ENCODE measurements around the gene MMP15.
"Not testable (repeated sequence)": the region's sequence is repeated elsewhere in the genome, so short reads cannot be mapped to it uniquely, and the experiment has no call there.

MMP15 gene

DNA sequence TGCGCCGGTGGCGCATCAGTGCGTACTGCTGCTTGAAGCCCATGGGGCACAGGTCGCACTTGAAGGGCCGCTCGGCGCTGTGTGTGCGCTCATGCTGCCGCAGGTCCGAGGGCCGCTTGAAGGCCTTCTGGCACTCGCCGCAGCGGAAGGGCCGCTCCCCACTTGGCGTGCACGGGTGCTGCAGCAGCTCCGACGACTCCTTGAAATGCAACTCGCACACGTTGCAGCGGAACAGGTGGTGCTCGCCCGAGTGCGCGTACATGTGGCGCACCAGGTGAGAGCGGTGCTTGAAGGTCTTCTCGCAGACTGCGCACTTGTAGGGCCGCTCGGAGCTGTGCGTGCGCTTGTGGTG lies 28.4 kb upstream of the MMP15 start:
- DNase-seq, result no peak

DNA sequence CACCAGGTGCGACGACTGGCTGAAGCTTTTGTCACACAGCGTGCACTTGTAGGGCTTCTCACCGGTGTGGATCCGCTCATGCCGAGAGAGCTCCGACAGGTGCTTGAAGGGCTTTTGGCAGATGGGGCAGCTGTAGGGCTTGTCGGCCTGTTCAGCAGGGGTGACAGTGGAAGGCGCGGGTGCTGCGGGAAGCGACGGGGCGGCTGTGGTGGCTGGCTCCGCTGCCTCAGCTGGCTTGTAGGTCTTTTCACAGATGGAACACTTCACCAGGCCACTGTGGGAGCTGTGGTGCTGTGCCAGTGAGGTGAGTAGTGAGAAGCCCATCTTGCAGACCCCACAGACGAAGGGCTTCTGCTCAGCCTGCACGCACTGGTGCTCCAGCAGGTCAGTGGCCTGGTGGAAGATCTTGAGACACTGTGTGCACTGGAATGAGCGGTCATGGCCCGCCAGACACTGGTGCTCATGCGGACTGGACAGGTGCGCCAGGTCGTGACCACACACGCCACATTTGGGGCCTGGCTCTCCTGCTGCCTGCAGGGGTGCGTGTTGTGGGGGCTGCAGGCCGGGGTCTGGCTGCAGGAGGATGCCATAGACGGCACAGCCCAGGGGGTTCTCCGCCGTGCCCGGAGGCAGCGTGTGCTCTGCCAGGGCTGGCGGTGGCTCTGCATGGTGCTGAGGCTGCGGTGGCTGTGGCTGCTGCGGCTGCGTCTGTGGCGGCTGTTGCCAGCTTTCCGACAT lies 27.9 kb upstream of the MMP15 start:
- no peak for DNase-seq

DNA sequence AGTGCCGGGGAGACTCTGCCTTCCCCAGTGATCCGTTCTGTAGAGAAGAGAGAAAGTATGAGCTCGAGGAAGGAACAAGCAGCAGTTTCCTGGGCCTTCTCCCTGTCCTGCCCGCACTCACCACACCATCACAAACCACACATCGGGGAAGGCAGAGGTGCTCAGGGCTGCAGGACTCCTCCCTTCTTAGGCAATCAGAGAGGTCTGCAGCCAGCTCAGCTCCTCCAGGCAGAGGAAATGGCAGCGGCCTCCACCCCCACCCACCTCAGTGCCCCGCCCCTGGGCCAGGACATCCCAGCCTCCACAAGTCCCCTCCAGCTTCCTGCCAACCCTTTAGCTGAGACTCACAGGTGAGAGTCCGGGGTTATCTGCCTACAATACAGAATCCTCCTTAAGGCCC lies 27.1 kb upstream of the MMP15 start:
- DNase-seq, result peak; percentile 86

DNA sequence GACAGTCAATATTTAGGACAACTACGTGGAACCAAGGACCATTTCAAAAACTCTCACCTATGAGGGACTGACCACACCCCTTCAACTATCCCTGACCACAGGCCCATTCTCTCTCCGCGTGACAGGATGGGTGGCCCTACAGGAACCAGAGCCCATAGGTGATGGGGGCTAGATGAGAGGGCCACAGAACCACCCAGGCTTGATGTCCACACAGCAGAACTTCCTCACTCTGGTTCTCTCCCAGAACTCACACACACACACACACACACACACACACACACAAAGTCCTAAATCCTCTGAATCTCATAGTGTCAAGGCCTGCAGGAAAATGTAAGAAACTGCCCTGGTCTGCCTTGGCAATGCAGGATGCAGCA lies 26.6 kb upstream of the MMP15 start:
- no peak for DNase-seq

DNA sequence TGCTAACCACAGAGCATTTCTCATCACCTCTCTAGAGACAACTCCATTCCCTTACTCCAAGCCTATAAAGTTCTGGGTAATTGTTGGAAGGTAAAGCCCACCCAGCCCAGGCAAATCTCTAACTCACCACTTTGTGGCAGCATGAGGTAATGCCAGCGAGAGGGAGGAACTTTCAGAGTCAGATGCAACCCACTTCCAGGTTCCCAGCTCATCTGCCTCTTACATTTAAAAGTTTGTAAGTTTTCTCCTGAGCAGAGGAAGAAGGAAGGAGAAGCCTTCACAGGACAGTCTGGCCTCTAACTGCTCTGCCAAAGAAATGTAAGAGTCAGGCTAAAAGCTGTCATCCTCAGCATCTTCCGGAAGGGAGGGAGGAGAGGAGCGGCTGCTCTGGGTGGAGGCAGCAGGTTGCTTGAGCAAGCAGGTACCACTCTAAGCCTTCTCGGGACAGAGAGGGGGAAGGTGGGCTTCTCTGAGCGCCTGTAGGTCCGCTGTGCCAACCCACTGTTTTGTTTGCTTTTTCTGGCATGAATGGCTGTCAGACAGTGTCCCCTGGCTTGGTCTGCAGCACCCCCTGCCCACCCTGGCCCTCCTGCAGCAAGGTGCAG lies 26.1 kb upstream of the MMP15 start:
- DNase-seq, result peak; percentile 50

DNA sequence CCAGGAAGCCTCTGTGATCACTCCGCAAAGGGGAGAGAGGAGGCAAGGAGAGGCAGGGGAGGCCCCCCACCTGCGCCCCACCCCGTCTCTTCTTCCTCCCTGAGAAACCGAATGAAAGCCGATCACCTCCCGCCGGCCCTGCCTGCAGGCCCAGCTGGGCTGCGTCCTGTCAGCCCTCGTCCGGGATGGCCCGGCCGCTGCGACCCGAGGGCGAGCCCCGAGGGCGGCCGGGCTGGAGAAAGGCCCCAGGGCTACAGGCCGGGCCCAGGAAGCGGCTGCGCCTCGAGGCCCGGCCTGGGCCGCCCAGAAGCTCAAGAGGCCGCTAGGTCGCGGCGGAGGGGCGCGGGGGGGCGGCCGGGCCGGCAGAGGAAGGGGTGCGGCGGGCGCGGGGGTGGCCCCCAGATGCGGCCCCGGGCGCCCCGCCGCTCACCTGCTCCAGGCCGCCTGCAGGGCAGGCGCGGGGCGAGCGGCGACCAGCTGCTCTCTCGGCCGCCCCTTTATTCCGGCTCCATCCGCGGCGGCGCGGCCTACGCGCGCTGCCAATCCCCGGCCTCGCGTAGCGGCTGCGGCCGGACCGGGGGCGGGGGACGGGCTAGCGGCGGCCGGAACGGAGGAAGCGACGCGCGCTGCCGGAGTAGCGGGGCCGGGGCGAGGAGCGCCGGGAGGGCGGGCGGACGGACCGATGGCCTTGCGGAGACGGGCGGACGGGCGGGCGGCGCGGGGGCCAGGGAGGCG lies 25.4 kb upstream of the MMP15 start, which contains the start of gene ZNF319:
TSS of gene ZNF319 (minus strand) at position 702 of the 735 bp plus-strand sequence. CDS start 2,407 bp downstream, outside the sequence.
- DNase-seq, result peak; percentile 32

DNA sequence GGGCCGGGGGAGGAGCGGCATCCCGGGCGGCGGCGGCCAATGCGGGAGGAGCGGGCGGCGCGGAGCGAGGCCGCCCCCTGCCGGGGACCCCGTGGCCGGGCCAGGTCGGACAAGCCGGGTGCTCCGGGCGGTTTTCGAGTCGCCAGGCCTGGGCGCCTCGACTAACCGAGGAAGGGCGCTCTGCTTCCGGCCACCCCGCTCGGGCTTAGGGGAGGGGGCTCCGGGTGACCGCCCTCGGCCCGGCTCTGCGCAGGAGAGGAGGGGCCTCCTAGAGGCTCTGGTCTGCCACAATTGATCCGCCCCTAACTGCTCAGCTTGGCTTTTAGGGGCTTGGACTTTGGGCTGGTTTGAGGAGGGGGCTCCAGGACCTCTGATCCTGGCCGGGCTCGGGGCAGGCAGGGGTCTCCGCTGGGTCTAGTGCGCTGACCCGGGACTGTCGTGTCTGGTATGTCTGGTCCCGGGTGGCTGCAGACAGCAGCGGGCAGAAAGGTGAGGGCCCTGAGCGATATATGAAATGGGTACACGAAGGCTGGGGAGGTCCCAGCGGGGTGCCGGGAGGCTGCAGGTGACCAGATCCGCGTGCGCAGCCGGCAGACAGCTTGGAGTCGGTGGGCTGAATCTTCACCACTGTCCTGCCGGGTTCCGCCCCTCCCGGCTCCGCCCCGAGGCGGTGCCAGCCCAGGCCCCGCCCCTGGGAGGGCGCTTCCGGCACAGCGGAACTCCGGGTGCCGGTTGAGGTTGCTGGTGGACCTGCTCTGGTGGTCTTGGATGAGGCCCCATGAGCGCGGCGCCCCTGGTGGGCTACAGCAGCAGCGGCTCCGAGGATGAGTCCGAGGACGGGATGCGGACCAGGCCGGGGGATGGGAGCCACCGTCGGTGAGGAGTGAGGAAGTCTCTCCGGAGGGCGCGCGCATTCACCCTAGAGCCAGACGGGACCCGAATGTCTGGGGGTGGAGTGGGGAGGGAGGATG lies 24.6 kb upstream of the MMP15 start, which contains the start of gene USB1:
TSS of gene USB1 (plus strand) at position 702 of the 971 bp plus-strand sequence. CDS start at position 779, 77 bp downstream.
- peak; percentile 92 for DNase-seq

DNA sequence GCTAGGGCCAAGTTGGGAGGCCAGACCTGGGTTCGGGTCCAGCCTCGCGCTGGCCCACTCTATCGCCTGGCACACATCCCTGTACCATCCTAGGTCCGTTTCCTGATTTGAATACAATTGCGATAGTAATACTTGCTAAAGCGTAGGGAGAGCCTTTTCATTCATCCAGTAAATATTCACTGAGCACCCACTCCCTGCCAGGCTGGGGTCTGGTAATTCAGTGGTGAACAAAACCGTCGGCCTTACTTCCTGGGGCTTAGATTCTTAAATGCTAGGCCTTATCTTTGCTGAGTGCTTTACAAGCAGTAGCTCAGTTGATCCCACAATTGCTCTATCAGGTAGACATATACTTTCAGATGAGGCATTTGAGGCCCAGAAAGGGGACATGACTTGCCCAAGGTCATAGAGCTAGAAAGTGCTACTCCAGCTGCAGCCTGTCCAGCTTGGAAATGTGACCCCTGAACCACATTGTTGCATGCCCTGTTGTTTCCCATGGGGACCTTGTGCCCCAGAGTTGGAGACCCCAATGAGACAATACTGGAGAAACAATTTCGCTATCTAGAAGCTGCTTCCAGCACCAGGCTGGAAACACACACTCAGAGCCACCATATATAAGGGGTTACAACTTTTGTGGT lies 23.7 kb upstream of the MMP15 start:
- DNase-seq, result no peak

DNA sequence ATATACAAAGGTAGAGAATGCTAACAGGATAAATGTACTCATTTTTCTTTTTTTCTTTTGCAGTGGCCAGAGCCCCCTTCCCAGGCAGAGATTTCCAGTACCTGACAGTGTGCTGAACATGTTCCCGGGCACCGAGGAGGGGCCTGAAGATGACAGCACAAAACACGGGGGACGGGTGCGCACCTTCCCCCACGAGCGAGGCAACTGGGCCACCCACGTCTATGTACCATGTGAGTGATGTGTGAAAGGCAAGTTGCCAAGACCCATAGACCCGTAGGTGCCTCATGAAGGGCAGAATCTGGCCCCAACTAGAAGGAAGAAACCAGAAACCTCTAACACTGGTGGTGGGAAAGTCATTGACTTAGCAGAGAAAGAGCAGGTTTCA lies 23.1 kb upstream of the MMP15 start:
- DNase-seq, result no peak

DNA sequence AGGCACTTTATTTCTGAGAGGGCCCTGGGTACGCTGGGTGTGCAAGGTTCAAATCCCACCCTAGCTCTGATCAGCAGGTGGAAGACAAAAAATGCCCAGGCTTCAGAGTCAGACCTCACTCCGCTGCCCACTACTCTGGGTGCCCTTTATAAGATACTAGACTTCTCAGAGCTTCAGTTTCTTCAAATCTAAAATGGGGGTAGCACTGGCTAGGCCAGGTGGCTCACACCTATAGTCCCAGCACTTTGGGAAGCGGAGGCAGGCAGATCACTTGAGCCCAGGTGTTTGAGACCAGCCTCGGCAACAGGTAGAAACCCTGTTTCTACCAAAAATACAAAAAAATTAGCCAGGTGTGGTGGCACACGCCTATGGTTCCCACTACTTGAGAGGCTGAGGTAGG lies 22.6 kb upstream of the MMP15 start:
- DNase-seq, result no peak

DNA sequence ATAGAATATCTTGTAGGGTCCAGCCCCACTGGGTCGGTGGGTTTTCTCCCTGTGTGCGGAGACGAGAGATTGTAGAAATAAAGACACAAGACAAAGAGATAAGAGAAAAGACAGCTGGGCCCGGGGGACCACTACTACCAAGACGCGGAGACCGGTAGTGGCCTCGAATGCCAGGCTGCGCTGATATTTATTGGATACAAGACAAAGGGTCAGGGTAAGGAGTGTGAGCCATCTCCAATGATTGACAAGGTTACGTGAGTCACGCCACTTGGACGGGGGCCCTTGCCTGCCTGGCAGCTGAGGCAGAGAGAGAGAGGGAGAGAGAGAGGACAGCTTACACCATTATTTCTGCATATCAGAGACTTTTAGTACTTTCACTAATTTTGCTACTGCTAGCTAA lies 20.8 kb upstream of the MMP15 start:
- DNase-seq, result not testable (repeated sequence)

DNA sequence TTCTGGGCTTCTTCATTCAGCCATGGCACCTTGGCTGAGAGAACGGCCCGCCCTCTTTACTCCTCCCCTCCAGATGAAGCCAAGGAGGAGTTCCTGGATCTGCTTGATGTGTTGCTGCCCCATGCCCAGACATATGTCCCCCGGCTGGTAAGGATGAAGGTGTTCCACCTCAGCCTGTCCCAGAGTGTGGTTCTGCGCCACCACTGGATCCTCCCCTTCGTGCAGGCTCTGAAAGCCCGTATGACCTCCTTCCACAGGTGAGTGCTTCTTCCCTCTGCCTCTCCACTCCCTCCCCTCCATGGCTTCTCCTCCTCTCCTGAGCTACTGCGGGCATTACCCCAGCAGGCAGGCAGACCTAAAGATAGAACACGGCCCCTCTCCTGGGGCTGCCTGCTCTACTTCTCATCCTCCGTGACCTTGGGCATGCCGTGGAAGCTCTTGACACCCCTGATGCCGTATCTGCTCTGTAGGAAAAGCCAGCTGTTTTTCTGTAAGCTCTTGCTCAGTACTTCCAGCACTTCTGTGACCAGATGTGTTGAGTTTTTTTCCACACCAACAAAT lies 15.6 kb upstream of the MMP15 start:
- no peak for DNase-seq

DNA sequence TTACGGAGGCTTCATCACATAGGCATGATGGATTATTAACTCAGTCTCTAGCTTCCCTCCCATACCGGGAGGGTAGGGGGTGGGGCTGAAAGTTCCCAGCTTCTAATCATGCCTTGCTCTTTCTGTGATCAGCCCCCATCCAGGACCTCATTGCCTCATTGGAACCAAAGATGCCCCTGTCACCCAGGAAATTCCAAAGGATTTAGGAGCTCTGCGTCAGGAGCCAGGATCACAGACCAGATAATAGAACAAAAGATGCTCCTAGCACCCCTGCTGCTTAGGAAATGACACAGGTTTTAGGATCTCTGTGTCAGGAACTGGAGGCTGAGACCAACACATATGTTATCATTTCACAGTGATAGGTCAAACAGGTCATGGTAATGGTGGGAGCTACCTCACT lies 14.7 kb upstream of the MMP15 start:
- no peak for DNase-seq

DNA sequence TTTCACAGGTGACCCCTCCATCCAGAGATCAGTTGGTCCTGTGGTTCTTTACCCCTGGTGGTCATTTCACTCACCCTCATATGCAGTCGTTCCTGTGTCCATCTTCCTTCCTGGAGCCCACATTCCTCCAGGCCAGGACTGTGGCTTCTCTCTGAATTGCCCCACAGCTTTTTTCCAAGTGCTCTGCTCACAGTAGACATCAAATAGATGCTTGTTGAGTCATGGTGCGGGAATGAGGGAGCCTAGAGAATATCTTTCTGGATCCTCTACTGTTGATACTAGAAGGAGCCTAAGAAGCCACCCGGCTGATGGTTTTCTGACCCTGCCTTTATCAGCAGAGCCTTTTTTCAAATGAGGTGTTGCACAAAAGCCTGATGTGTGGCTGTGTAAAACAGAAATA lies 13.9 kb upstream of the MMP15 start:
- DNase-seq, result no peak

DNA sequence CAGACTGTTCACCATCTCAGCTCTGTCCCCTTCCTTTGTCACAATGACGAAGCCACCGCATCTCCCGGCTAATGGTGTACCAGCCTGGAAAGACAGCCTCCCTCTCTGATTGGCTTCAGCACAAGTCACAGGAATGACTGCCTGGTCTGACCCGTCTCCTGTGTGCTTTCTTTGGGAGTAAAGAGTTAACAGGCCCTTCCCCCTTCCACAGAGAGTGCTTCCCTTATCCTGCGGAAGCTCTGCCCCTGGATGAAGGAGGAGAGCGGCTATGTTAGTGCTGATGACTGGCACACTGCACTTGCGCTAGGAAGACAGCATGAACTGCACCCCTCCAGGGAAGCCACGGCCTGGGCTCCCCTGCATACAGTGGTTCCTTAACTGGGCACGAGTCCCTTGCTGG lies 13.1 kb upstream of the MMP15 start:
- no peak for DNase-seq

DNA sequence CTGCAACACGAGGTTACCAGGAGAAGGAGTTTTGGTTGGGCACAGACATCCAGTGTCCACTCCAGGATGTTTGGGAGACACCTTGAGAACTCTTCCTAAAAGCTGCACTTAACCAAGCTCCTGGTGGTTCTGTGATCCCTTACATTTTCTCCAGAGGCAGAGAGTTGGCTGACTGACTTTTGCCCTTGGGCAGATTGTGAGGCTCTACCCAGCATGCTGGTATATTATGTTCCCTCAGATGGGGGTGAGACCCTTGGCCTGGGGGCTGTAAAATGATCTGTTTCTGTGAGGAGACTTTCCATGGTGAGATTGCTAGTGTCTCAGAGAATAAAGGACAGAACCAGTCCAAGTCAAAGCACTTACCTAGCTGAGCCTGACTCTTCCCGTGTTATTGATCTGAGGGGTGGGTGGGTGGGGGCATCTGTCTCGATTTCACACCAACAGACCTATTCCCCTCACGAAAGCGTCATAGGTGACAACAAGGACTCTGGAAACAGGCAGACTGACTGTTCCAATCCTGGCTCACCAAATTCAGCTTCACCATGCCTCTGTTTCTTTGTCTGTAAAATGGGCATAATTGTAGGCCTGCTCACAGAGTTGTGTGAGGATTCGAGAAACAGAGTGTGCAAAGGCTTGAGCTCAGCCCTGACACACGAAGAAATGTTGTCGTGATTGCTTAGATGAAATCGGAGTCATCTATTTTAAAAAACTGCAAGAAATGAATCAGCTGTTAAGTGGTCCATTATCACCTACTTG lies 12.2 kb upstream of the MMP15 start:
- DNase-seq, result no peak

DNA sequence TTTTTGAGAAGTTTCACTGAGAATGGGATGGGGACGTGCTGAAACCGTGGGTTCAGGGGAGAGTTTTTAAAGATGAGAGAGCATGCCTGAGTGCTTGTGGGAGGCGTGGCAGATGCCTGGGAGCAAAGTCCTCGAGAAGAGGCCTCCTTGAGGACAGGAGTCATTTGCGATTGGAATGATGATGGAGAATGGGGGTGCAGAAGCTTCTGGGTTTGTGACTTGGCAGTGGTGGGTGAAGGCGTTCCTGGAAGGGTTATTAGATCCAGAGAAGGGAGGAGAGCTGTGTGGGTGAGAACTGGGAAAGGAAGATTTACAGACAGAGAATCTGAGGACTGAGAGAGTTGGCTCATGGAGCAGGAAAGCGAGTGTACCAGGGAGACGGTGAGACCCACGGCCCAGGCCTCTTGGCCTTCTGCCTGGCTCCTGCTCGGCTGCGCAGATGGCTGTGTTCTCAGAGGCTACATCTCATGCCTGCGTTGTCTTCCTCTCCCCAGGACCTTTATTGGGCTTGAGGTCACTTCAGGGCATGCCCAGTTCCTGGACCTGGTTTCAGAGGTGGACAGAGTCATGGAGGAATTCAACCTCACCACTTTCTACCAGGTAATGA lies 8.6 kb upstream of the MMP15 start:
- no peak for DNase-seq

DNA sequence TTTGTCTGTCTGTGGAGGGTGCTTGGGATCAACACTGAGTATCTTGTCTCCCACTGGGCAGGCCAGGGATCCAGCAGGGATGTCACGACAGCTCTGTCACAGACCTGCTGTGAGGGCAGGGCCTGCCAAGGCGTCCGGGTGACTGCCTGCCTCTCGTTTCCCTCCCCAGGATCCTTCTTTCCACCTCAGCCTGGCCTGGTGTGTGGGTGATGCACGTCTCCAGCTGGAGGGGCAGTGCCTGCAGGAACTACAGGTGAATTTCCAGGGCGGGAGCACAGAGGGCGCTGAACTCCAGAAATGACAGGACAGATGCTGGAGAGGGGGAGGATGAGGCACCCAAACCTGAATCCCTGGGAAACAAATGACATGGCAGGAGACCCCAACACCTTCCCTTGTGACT lies 6.8 kb upstream of the MMP15 start:
- no peak for DNase-seq

DNA sequence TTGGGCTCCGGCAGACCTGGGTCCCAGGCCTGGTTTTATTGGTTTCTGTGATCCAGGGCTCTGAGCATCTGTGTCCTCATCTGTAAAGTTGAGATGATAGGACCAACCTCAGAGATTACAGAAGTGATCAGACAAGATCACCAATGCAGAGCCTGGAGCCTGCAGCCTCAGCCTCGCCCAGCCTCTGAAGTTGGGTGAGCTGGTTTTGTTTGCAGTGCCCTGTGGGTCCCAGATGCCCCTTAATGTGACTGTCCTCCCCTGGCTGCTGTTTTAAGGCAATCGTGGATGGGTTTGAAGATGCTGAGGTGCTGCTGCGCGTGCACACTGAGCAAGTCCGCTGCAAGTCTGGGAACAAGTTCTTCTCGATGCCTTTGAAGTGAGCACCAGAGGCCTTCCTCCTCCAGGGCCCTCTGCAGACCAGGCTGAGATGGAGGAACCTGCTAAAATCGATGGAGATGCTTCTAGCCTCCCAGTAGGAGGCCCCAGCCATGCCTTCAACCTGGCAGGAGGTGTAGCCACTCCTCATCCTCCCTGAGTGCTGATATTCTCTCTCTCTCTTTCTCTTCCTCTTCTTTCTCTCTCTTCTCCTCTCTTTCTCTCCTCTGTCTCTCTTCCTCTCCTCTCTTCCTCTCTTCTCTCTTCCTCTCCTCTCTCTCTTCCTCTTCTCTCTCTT lies 5.6 kb upstream of the MMP15 start:
- no peak for DNase-seq
